Measurements from ENCODE around the gene KRT7.
"Not testable (repeated sequence)": the region's sequence is repeated elsewhere in the genome, so short reads cannot be mapped to it uniquely, and the experiment has no call there.

The KRT7 gene

GRCh38 chr12:52229836-52230343 is 3.2 kb upstream of the KRT7 start:
- no peak for DNase-seq

- DNase-seq: no peak
Measured at GRCh38 chr12:52230364-52231281, 2.4 kb upstream of the KRT7 start.

GRCh38 chr12:52231305-52232202 is 1.5 kb upstream of the KRT7 start:
- no peak for DNase-seq

DNA sequence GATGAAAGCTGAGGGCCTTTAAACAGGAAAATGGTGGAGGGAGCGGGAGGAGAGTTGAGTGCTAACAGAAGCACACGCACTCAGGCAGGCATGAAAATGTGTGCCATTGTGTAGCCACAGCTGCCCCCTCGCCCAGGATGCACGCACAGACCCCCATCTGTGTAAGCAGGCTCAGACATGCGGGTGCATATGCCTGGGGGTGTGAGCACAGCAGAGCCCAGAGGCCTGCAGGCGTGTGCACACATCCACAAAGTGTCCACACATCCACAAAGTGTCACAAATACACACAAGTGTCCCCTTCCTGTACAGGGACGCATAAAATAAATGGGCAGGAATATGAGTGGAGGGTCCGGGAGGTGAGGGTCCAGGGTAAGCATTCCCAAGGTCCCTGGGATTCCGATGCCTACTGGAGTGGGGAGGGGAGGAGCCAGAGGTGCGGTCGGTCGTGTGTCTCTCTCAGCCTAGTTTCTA is 805 bp upstream of the KRT7 start:
- no peak for DNase-seq

DNA sequence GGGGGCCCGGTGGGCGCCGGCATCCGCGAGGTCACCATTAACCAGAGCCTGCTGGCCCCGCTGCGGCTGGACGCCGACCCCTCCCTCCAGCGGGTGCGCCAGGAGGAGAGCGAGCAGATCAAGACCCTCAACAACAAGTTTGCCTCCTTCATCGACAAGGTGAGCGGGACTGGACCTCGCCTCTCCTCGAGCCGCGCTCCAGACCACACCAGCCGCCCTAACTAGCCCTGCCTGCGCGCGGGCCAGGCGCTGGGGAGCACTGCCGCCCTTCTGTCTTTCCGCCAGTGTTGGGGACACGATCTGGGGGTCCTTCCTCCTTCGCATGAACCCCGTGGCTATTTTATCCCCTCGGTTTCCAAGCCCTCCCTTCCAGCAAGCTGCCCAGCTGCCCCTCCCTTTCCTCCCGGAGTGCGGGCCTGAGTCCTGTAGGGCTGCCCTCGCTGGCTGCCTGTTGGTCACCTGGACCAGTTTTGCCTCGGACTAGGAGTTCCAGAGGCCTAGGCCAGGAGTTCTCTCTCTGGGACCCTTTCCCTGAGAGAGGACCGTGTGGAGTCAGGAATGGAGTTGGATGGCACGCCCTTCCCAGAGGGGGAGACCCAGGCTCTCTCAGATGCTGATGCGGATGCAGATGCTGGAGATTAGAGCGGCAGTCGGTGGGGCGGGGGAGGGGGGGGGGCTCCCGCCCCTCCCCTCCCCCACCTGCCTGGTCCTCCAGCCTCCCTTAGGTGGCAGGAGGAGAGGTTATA is 592 bp downstream of the KRT7 start:
- DNase-seq: no peak

DNA sequence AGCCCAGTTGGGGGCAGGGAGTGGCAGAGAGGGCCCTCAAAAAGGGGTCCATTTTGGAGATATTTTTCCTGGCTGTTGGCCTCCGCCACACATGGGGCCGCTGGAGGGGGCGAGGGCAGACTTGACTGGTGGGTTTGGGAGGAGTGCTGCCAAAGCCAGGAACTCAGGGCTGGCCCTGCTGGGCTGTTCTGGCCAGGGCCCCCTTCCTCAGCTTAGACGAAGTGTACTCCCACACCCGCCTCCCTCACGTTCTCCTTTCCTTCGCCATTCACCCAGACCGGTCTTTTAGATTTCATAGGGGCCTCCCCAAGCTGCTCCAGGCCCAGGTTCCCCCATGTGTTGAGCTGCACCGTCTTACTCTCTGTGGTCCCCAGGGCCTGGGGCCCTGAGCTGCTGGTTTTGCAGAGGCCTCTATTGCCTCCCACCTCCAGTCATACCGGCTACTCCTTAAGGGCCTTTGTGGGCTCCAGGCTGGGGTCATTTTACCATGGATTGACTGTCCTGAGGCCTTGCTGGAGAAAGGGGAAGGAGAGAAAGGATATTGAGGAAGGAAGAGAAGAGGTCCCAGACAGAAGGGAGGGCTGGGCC is 1.3 kb downstream of the KRT7 start:
- no peak for DNase-seq

DNA sequence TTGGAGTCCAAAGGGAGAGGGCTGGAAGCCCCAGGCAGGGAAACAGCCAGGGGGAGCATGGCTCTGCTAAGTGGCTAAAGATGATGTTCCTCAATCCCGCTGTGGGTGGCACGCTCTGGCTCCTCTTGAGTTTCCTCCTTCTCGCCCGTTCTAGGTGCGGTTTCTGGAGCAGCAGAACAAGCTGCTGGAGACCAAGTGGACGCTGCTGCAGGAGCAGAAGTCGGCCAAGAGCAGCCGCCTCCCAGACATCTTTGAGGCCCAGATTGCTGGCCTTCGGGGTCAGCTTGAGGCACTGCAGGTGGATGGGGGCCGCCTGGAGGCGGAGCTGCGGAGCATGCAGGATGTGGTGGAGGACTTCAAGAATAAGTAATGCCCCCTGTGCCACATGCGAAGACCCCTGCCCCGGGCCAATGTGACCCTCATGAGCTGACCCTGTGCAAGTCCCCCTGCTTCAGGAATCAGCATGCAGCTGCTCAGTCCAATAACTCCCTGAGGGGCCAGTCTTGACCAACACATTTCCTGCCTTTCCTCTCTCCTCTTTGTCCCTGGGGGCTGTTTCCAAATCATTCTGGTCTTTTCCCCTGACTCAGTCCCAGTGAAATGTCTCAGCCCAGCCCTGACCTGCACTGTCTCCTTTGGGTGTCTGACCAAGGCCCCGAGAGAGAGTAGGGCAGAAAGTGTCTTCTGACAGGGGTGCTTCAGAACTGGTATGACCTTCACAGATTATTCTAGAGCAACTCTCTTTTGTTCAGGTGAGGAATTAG is 2.1 kb downstream of the KRT7 start:
- no peak for DNase-seq

DNA sequence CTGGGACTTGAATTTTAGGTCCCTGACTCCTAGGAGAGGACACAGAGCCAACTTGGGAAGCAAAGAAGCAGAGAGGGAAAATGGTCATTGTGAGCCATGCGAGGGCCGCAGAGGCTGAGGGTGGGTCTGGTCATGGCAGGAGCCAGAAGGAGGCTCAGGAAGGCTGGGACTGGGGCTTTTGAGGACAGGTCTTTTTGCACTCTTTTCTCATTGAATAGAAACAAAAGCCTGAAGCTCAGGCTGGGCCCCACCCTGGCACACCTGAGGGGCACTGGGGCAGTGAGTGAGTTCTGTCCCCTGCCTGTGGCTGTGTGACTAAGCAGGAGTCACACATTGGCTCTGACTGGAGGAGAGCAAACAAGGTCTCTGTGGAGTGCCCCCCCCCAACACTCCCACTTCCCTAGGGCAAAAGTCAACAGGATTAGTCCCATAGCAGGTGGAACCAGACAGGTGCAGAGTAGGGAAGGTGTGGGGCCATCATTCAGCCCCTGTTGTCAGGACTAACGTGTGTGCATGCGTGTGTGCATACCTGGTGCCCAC is 2.8 kb downstream of the KRT7 start:
- no peak for DNase-seq

DNA sequence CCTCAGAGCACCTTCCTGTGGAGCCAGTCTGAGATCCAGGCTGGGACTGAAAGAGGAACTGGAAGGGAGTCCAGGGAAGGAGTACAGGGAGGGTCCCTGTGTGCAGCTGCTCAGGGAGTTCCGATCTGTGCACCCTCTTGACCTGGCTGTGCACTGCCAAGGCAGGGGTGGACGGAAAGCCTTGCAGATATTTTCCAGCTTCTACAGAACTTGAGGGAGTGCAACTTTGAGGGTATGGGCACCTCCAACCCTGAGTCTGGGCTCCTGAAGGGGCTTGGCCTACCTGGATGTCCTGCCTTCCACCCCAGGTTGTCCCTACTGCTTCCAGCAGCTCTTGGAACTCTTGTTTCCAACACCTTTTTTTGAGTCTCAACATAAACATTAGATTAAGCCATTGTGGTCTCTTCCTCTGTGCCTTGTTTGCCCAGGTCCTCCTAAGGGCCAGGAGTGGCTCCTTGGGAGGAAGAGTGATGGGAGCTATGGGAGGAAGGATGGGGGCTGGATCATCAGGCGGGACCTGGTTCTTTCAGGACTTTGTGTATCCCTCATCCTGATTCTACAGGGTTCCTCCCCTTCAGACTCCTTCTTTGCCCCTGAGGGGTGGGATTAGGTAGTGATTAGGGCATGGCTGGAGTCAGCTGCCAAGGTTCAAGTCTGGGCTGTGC is 3.5 kb downstream of the KRT7 start:
- no peak for DNase-seq

DNA sequence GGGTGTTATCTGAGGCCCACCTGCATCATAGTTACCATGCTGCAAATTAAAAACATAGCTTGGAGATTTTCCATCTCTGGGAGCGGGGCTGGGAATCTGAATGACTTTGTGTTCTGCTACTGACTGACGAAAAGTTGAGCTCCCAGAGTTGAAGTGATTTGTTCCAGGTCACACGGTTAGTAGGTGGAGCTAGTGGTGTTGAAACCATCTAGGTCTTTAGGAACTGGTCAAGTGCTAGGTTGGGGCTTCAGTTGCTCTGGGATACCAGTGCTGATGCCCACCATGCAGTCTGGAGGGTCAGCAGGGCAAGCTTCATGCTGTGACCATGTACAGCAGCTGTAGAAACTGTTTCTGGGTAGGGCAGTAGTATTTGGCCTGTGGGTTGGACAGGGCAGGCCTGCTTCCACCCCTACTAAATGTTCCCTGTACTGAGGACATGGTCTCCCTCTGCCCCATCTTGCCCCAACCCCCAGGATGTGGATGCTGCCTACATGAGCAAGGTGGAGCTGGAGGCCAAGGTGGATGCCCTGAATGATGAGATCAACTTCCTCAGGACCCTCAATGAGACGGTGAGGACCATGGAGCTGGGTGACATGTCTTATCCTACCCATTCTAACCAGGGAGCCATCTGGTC is 5.3 kb downstream of the KRT7 start:
- no peak for DNase-seq

DNA sequence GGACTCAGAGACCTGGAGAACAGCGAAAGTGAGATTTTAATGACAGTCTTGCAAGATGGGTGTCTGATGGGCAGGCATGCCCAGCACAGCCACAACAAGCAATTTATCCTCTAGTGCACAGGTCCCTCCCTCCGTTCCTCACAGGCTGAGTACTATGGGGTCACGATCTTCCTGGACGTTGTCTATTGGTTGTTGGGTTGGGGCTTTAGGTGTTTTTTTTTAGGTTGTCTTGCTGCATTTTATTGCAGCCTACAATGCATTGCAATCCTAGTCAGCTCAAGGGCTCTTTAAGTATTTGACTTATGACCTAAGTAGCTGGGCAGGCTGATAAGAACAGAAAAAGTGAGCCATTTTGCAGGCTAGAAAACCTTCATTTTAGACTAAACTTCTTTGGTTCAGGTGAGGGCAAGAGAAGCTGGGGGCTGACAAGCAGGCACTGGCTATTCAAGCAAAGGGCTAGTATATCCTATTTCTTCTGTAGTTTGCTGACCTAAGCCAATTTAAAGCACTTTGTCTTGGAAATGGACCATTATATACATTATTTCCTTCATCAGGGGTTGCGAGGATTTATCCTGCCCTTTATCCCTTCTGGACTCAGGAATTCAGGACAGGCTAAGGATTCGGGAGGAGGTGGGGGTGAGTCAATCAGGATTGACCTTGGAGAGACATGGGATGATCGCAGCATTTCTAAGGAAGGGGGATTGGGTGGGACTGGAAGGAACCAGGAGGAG is 6.0 kb downstream of the KRT7 start:
- DNase-seq: no peak

GRCh38 chr12:52239767-52240166 is 6.7 kb downstream of the KRT7 start:
- DNase-seq: no peak

DNA sequence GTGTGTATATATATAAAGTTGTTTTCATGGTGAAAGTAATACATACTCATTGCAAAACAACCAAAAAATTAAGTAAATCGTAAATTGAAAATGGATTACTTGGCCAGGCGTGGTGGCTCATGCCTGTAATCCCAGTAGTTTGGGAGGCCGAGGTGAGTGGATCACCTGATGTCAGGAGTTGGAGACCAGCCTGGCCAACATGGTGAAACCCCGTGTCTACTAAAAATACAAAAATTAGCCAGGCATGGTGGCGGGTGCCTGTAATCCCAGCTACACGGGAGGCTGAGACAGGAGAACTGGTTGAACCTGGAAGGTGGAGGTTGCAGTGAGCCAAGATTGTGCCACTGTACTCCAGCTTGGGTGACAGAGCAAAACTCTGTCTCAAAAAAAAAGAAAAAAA is 7.2 kb downstream of the KRT7 start:
- DNase-seq: not testable (repeated sequence)

- DNase-seq: no peak
Measured at GRCh38 chr12:52241205-52241842, 8.3 kb downstream of the KRT7 start.

GRCh38 chr12:52242442-52243258 is 9.6 kb downstream of the KRT7 start:
- no peak for DNase-seq

DNA sequence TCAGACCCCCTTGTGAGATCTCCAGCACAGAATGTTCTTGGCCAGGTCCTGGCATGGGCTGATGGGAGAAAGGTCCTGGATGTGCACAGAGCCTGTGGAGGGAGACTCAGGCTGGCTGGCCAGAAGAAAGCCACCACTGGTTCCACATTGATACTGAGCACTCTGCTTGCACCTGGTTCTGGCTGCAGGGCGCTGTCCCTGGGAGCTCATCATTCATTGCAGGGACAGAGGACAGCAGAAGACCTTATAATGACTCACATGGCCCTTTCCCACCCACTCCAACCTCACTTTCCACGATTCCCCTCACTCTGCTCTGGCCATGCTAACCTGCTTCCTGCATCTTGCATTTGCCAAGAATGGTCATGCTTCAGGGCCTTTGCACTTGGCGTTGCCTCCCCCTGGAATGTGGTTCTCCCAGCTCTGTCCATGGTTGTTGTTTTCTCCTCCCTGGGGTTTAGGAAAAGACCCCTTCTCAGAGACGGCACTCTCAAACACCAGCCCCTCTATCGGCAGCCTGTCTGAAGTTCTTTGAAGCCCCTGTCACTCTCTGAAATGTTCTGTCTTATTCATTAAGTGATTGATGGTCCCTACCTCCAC is 10.3 kb downstream of the KRT7 start:
- no peak for DNase-seq

Measured in hypothalamus (tissue), 51 donors.